Adipose tissue (tissue), 3 donors: ENCODE results near the gene MEAF6. TPM values are rescaled to one million over a fixed set of nuclear protein-coding genes. Genes with fewer than 3 reads are reported as not detected.
"Not testable (repeated sequence)": the region's sequence is repeated elsewhere in the genome, so short reads cannot be mapped to it uniquely, and the experiment has no call there.

Experiments used
- H3K27ac ChIP-seq: one replicate; pipeline ENCODE4 v1.5.1; 2013; ENCODE audit warnings: low read depth, low read length
- WGBS, 3 donors: extraction: QIAGEN DNeasy Blood & Tissue Kit; methylation state at CpG; one replicate each; pipeline ENCODE4 v1.1.7; 2013; 5-methylcytosine and 5-hydroxymethylcytosine counted together
- polyA plus RNA-seq, 3 donors: library from polyadenylated mRNA; stranded (reverse); fragments of 200-250 nt; gene quantifications; one replicate each; pipeline ENCODE4 v1.2.3, GENCODE V29; 2013
- donor health status: healthy with polysubstance abuse.
- donor health status: Bipolar disorder and iron deficiency.
- donor health status: healthy.

Gene MEAF6
- polyA plus RNA-seq, 3 donors: 27.6 to 57.4 (median 32.1) TPM

DNA sequence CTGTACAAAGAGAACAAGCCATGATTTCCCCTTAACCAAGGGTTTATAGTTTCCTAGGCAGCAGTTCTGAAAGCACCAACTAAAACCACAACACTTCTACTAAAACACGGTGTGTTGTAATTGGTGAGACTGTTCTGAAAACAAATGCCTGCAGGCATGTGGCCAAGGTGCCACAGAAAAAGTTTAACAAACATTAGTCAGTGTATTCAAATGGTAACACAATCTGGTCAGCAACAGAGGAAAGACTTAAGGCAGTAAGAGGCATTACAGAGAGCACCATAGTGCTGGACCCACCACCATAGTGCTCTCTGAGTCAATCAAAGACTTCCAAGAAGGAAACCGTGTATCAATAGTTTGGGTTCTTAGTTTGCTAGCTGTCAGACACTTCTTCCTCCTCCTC lies 22.8 kb upstream of the MEAF6 start:
- no peak overlapping the region for H3K27ac ChIP-seq
- 73 to 89% (median 84%) methylated on average over 2 of the region's 2 CpGs for WGBS, 3 donors

DNA sequence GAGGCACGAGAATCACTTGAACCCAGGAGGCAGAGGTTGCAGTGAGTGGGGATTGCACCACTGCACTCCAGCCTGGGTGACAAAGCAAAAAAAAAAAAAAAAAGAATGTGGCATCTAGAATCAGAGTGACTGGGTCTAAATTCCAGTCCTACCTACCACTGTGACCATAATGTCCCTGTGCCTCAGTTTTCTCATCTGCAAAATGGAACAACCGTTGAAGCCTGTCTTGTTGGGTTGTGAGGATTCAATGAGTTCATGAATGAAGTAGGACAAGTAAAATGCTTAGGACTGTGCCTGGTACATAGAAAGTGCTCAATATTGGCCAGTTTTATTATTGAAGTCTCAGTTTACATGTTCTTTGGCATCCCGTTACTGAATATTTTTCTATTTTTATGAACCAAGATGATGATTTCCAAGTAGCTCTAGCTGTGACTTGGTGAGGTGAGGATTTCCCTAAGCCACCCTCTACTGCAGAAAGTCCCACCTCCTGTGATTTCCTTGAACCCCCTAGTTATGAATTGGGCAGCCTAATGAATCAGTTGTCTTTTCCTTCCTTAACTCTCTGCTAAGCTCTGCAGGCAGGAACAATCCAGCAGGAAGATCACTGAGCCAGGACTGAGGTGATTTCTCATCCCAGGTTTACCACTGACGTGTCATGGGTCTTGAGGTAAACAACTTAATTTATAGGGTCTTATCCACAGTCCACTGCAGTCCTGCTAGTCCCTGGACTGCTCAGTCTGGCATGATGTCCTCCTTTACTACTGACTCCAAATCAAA lies 18.9 kb upstream of the MEAF6 start:
- 91 to 95% (median 92%) methylated on average over 4 of the region's 4 CpGs for WGBS, 3 donors
- no peak overlapping the region for H3K27ac ChIP-seq

DNA sequence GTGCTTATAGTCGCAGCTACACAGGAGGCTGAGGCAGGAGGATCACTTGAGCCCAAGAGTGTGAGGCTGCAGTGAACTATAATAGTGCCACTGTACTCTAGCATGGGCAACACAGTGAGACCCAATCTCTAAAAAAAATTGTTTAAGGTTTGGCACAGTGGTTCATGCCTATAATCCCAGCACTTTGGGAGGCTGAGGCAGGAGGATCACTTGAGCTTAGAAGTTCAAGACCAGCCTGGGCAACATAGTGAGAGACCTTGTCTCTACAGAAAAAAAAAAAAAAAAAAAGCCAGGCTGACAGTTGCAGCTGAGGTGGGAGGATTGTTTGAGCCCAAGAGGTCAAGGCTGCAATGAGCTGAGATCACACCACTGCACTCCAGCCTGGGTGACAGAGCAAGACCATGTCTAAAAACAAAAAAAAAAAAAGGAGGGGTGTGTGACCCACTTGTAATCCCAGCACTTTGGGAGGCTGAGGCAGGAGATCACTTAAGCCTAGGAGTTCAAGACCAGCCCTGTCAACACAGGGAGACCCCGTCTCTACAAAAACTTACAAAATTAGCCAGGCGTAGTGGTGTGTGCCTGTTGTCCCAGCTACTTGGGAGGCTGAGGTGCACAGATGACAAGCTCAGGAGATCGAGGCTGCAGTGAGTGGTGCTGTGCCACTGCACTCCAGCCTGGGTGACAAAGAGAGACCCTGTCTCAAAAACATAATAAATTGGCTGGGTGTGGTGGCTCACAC lies 18.0 kb upstream of the MEAF6 start:
- H3K27ac ChIP-seq: not testable (repeated sequence)
- 93 to 97% (median 97%) methylated on average over 4 of the region's 4 CpGs for WGBS, 3 donors

DNA sequence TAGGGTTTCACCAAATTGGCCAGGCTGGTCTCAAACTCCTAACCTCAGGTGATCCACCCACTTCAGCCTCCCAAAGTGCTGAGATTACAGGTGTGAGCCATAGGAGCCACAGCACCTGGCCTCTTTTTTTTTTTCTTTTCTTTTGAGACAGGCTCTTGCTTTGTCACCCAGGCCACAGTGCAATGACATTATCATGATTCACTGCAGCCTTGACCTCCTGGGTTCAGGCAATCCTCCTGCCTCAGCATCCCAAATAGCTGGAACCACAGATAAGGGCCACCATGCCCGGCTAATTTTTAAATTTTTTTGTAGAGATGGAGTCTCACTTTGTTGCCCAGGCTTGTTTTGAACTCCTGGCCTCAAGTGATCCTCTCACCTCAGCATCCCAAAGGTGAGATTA lies 15.3 kb upstream of the MEAF6 start:
- H3K27ac ChIP-seq: not testable (repeated sequence)
- 79 to 89% (median 89%) methylated on average over 1 of the region's 1 CpG for whole genome bisulfite sequencing, 3 donors

DNA sequence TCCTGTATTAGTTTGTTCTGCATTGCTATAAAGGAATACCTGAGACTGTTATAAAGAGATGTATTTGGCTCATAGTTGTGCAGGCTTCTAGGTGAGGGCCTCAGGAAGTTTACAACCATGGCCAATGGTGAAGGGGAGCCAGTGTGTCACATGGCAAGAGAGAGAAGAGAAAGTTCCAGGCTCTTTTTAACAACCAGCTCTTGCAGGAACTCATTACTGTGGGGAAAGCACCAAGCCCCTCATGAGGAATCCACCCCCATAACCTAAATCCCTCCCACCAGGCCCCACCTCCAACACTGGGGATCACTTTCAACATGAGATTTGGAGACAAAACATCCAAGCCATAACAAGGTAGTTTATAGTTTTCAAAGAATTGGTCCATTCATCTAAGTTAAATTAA lies 5.0 kb upstream of the MEAF6 start:
- H3K27ac ChIP-seq: no peak overlapping the region

DNA sequence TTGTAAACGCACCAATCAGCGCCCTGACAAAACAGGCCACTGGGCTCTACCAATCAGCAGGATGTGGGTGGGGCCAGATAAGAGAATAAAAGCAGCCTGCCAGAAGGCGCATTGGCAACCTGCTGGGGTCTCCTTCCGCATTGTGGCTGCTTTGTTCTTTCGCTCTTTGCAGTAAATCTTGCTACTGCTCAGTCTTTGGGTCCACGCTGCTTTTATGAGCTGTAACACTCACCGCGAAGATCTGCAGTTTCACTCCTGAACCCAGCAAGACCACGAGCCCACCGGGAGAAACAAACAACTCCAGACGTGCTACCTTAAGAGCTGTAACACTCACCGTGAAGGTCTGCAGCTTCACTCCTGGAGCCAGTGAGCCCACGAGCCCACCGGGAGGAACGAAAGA lies 4.4 kb upstream of the MEAF6 start:
- WGBS, 3 donors: 71 to 79% (median 78%) methylated on average over 15 of the region's 15 CpGs
- not testable (repeated sequence) for H3K27ac ChIP-seq

DNA sequence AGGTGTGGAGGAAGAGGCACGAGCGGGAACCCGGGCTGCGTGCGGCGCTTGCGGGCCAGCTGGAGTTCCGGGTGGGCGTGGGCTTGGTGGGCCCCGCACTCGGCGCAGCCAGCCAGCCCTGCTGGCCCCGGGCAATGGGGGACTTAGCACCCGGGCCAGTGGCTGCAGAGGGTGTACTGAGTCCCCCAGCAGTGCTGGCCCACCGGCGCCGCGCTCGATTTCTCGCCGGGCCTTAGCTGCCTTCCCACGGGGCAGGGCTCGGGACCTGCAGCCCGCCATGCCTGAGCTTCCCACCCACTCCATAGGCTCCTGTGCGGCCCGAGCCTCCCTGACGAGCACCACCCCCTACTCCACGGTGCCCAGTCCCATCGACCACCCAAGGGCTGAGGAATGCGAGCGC lies 3.7 kb upstream of the MEAF6 start:
- 93 to 100% (median 95%) methylated on average over 5 to 23 of the region's 31 CpGs for WGBS, 3 donors

DNA sequence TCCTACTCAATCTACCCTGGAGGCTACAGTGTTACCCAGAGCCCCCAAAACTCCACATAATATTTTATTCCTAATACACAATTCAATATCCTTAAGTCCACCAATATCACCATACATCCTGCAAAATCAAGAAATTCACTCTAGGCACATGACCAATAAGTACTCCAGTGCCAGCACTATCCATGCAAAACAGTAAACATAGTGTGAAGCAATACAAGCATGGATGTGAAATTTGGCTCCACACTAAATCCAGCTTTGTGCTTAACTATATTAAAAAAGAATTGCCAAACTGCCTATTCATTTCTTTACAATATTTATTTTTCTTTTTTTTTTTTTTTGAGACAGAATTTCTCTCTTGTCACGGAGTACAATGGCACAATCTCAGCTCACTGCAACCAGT lies 3.0 kb upstream of the MEAF6 start:
- no peak overlapping the region for H3K27ac ChIP-seq
- WGBS, 3 donors: 84 to 95% (median 88%) methylated on average over 1 of the region's 1 CpG

More for the DNA sequence above, 3.7 kb upstream of the MEAF6 start:
- H3K27ac ChIP-seq: not testable (repeated sequence)

DNA sequence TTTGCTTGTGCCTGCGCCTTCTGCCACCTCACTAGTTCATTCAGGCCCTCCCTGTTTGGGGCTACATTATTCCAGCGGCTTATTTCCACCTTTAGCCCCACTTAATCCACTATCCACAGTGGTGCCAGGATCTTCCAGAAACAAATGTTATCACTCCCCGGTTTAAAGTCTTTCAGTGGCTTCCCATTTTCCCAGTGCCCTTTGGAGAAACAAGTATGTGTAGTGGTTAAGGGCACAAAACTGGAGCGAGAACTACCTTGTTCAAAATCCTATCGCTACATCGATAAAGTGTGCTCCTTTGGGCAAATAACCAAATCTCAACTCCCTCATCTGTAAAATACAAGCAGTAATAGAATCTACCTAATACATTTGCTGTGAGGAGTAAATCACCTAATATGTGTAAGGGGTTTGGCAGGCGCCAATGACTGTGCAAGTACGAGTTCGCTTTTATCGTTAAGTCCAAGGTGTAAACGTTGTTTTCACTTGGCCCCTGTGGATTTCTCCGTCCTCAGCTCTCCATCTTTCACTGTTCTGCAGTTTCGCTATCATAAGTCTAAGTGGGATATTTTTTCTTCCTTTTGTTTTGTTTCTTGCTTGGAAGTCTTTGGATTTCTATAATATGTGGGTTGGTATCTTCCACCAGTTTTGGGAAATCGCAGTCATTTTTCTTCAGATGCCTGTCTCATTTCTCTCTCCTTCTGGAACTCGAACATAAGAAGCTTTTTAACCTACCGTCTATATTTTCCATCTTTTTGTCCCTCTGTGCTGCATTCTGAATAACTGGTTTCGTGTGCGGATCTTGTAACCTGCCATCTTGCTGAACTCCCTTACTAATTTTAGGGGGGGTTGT lies 844 bp upstream of the MEAF6 start:
- 70 to 73% (median 70%) methylated on average over 18 of the region's 18 CpGs for WGBS, 3 donors
- H3K27ac ChIP-seq: no peak overlapping the region

DNA sequence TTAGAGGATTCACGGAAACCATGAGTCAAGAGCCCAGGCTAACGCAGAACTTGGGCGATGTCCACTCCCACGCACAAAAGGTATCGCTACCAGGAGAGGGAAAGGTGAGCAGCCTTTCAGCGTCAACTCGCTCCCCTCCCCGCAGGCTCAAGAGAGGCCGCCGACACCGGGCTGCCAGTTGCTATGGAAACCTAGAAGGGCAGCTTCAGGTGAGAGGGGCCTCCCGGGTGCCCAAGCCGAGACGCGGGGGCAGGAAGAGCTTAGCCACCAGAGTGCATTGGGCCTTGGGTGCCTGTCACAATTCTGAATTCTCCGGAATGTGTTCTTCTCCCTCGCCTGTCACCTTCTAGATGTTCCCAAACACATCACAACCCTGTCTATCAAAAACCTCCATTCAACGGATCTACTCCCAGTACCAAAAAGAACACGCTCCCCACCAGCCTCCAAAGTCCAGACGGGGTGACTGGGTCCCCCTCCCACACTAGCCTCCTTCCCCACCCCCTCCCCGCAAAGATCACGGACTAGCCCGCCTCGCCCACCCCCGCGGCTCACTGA lies 694 bp downstream of the MEAF6 start:
- 2 to 4% (median 3%) methylated on average over 26 of the region's 26 CpGs for WGBS, 3 donors
- no peak overlapping the region for H3K27ac ChIP-seq

DNA sequence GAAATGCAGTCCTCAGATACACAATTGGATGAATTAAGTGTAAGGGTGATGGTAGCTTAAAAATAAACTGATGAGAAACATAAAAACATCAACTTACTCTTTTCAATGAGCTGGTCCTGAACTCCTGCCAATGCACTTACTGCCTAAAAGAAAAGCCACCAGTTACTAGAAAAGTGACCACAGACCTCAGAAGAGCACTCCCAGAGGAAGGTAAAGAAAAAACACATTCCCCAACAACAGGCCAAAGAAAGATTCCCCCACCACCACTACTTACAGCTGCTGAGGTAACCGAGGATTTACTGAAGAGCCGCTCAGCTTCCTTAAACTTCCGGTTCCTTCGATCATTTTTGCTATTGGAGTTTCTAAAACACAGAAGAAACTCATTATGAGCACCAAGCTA lies 5.4 kb downstream of the MEAF6 start:
- WGBS, 3 donors: 79 to 86% (median 83%) methylated on average over 4 of the region's 4 CpGs
- H3K27ac ChIP-seq: no peak overlapping the region

DNA sequence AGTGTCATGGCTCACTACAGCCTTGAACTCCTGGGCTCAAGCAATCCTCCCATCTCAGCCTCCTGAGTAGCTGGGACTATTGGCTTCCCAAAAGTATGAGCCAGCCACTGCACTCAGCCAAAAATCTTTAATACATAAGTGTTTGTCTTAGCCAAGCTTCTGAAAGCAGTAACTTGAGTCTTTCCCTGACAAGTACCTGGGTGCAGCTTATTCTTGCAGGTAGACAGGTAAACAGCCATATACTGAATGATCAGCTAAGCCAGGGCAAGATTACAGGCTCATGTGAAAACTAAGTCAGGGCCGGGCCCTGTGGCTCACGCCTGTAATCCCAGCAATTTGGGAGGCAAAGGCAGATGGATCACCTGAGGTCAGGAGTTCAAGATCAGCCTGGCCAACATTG lies 7.8 kb downstream of the MEAF6 start:
- no peak overlapping the region for H3K27ac ChIP-seq
- WGBS, 3 donors: 97 to 100% (median 97%) methylated on average over 2 of the region's 2 CpGs

DNA sequence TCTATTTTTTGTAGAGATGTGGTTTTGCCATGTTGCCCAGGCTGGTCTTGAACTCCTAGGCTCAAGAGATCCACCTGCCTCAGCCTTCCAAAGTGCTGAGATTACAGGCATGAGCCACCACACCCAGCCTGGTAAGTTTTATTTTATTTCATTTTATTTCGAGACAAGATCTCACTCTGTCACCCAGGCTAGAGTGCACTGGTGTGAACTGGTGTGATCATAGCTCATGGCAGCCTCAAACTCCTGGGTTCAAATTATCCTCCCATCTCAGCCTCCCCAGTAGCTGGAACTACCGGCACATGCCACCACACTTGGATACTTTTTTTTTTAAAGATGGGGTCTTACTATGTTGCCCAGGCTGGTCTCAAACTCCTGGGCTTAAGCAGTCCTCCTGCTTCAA lies 11.8 kb downstream of the MEAF6 start:
- 96 to 98% (median 98%) methylated on average over 2 of the region's 2 CpGs for WGBS, 3 donors
- not testable (repeated sequence) for H3K27ac ChIP-seq

DNA sequence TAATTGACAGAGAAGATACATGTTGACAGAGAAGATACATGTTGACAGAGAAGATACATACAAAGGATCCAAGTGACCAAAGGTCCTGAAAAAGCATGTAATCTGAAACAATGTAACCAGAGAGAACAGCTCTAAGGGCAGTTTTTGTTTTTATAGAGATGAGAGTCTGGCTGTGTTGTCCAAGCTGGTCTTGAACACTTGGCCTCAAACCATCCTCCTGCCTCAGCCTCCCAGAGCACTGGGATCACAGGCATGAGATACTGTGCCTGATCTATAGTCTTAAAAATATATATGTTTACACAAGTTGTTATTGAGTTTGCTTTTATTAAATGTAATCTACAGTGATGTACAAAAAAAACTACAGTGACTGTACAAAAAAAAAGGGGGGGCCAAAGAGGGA lies 12.5 kb downstream of the MEAF6 start:
- no peak overlapping the region for H3K27ac ChIP-seq

DNA sequence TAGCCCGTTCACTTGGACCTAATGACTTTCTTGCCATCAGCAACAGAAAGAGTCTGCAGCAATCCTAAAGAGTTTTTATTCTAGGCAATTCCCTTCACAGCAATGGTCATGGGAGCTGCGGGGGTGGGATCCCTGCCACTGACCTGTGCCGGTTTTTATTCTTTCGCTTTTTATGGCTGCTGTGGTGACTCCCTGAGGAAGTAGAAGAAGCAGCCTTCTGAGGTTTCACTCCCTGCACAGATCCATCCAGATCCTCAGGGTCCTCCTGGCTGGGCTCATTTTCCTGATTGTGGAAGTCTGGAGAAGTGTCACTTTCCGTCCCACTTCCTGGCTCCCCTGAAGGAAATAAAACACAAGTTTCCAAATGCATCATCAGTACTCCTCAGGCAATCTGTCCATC lies 12.9 kb downstream of the MEAF6 start:
- no peak overlapping the region for H3K27ac ChIP-seq
- WGBS, 3 donors: 81 to 90% (median 85%) methylated on average over 5 of the region's 5 CpGs

DNA sequence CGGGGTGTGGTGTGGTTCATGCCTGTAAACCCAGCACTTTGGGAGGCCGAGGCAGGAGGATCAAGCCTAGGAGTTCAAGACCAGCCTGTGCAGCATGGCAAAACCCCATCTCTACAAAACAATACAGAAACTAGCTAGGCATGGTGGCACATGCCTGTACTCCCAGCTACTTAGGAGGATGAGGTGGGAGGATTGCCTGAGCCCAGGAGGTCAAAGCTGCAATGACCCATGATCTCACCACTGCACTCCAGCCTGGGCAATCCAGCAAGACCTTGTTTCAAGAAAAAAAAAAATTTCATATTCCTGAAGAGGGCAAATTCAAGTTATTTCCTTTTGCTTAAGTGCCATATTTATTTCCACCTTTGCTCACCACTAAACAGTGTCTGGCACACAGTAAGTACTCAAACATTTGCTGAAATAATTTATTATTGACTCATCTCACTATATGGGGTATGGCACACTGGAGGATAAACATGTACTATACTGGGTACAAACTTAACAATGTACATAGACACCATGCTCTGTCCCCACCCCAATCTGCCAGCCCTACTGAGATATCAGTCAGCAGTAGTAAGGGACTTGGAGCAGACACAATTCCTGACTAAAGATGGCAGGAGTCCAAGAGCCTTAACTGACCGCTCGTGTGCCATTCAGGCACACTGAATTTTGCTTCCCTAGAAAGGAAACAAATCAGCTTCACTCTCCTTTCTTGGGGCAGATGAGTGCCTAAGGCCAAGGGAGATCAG lies 15.5 kb downstream of the MEAF6 start:
- no peak overlapping the region for H3K27ac ChIP-seq
- 54 to 79% (median 65%) methylated on average over 4 of the region's 4 CpGs for WGBS, 3 donors

DNA sequence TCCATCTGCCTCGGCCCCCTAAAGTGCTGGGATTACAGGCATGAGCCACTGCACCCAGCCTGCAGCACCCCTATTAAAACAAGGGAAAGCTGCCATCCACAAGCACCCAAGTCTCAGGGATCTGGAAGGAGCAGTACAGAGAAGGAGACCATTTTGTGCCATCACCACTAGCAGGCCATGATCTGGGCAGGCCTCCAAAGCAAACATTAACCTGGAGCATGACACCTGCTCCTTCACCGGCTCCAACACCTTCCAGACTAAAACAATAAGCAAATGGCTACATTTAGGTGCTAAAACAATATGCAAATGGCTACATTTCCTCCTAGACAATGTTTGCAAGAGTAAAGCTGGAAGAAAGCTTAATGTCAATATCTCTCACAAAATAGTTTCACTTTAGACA lies 16.7 kb downstream of the MEAF6 start:
- 58 to 98% (median 95%) methylated on average over 2 of the region's 2 CpGs for WGBS, 3 donors
- H3K27ac ChIP-seq: no peak overlapping the region

DNA sequence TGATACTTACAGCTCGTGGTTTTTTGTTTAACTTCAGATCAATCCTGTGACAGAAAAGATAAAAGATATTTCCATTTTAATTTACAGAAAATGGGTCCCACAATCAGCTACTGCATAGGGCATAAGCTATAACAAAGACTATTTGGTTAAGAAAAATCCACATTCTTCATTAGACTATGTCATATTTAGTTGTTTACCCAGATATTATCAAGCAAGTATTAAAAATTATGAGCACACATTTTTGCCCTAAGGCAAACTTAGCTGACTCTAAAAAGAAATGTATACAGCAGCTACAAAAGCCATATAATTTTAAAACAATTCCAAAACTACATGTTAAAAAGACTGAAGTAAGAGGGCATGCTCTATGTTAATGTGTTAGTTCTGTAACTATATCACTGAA lies 18.7 kb downstream of the MEAF6 start:
- WGBS, 3 donors: 20 to 86% (median 81%) methylated on average over 1 of the region's 1 CpG
- H3K27ac ChIP-seq: no peak overlapping the region
